Glutamatergic neuron (in vitro differentiated cells): Measurements from ENCODE around the gene DMKN. TPM values are rescaled to one million over a fixed set of nuclear protein-coding genes. Genes with fewer than 3 reads are reported as not detected.

Experiments
- DNase-seq: peaks from one replicate; pipeline ENCODE4 v3.0.0; 2022
- H3K27ac Mint-ChIP-seq: one replicate; pipeline ENCODE4 v1.8.0; 2020; ENCODE audit warnings: mild to moderate bottlenecking, mixed read lengths, inconsistent platforms; ENCODE audit not compliant: unreplicated experiment
- H3K27me3 Mint-ChIP-seq: one replicate; pipeline ENCODE4 v1.8.0; 2020; ENCODE audit warnings: mild to moderate bottlenecking, moderate library complexity, mixed read lengths, inconsistent platforms; ENCODE audit not compliant: unreplicated experiment
- H3K36me3 Mint-ChIP-seq: one replicate; pipeline ENCODE4 v1.8.0; 2020; ENCODE audit warnings: mild to moderate bottlenecking, mixed read lengths, inconsistent platforms; ENCODE audit not compliant: unreplicated experiment
- H3K4me1 Mint-ChIP-seq: one replicate; pipeline ENCODE4 v1.8.0; 2020; ENCODE audit warnings: mild to moderate bottlenecking, low read depth, mixed read lengths, inconsistent platforms; ENCODE audit not compliant: unreplicated experiment
- H3K4me3 Mint-ChIP-seq: one replicate; pipeline ENCODE4 v1.8.0; 2020; ENCODE audit warnings: mild to moderate bottlenecking, mixed read lengths, inconsistent platforms; ENCODE audit not compliant: unreplicated experiment
- H3K9me3 Mint-ChIP-seq: one replicate; pipeline ENCODE4 v1.8.0; 2020; ENCODE audit warnings: mild to moderate bottlenecking, moderate library complexity, mixed read lengths, inconsistent platforms; ENCODE audit not compliant: unreplicated experiment
- CTCF ChIP-seq: fragments of 200-600 bp; sonication (generic); IDR thresholded peaks from one replicate; pipeline ENCODE4 v1.5.0; 2021; ENCODE audit not compliant: partially characterized antibody, unreplicated experiment
- total RNA-seq: library from RNA; stranded (reverse); fragmentation: NEBNext Ultra II Directional; extraction: Animal tissue kit (Norgen Biotek cat#: 25700); gene quantifications from one replicate; pipeline ENCODE4 v1.2.1, GENCODE V29; 2021; ENCODE audit not compliant: unreplicated experiment

The DMKN gene
- total RNA-seq, 1 donor from 2014 or later: 0.88 TPM

- DNase-seq: no peak
- Mint-ChIP-seq H3K4me1 (no peaks in the 10 kb centered on the region), H3K27me3 (peaks cover 2% of the 10 kb centered on the region), H3K27ac (no peak overlapping the region), H3K9me3 (peaks cover 3% of the 10 kb centered on the region), H3K4me3 (no peak overlapping the region), H3K36me3 (no peaks in the 10 kb centered on the region)
- no peak for TF ChIP-seq CTCF
These were observed 27.2 kb downstream of the DMKN start for GRCh38 chr19:35486268-35486708.

GRCh38 chr19:35484252-35485036, 29.0 kb downstream of the DMKN start:
- no peaks in the 10 kb centered on the region for H3K4me1 Mint-ChIP-seq
- H3K27ac Mint-ChIP-seq: no peak overlapping the region
- DNase-seq: no peak
- no peak overlapping the region for H3K4me3 Mint-ChIP-seq
- no peak for TF ChIP-seq CTCF
- H3K36me3 Mint-ChIP-seq: no peaks in the 10 kb centered on the region
- no peaks in the 10 kb centered on the region for H3K27me3 Mint-ChIP-seq
- peaks cover 3% of the 10 kb centered on the region for H3K9me3 Mint-ChIP-seq

GRCh38 chr19:35483089-35483488, 30.4 kb downstream of the DMKN start:
- no peak for TF ChIP-seq CTCF
- peaks cover 3% of the 10 kb centered on the region for H3K9me3 Mint-ChIP-seq
- no peak for DNase-seq
- no peak overlapping the region for H3K27ac Mint-ChIP-seq
- H3K4me1 Mint-ChIP-seq: no peaks in the 10 kb centered on the region
- H3K36me3 Mint-ChIP-seq: no peaks in the 10 kb centered on the region
- H3K4me3 Mint-ChIP-seq: no peak overlapping the region
- H3K27me3 Mint-ChIP-seq: no peaks in the 10 kb centered on the region

GRCh38 chr19:35478794-35479677, 34.4 kb downstream of the DMKN start:
- Mint-ChIP-seq H3K27me3 (peaks cover 2% of the 10 kb centered on the region), H3K4me1 (no peaks in the 10 kb centered on the region), H3K27ac (no peak overlapping the region), H3K4me3 (no peak overlapping the region), H3K36me3 (no peaks in the 10 kb centered on the region), H3K9me3 (peaks cover 2% of the 10 kb centered on the region)
- TF ChIP-seq CTCF: no peak
- no peak for DNase-seq
